GM06990 (cell line): ENCODE results near the gene ENOX2.
A peak's percentile ranks its signal among the peaks of the same experiment; 100 is the strongest.
"Not testable (repeated sequence)": the region's sequence is repeated elsewhere in the genome, so short reads cannot be mapped to it uniquely, and the experiment has no call there.

Source experiments
- DNase-seq: peaks from one replicate; pipeline ENCODE4 v3.0.0-alpha.2; 2011; ENCODE audit not compliant: insufficient read length; ENCODE audit errors: extremely low read depth
- H3K27me3 ChIP-seq: replicated peaks from 2 replicates; pipeline ENCODE4 v1.6.0; 2011; ENCODE audit warnings: low read length; ENCODE audit not compliant: control insufficient read depth, insufficient read depth
- H3K36me3 ChIP-seq: 2 replicates; pipeline ENCODE4 v1.5.1; 2011; ENCODE audit warnings: low read length; ENCODE audit not compliant: control insufficient read depth, insufficient read depth
- H3K4me3 ChIP-seq: replicated peaks from 2 replicates; pipeline ENCODE4 v1.5.1; 2011; ENCODE audit warnings: low read depth, mild to moderate bottlenecking, control low read depth, low read length
- CTCF ChIP-seq: IDR thresholded peaks from 2 replicates; pipeline ENCODE4 v1.5.1; 2011; ENCODE audit warnings: low read length, control low read depth, mild to moderate bottlenecking, inconsistent platforms; ENCODE audit not compliant: insufficient read depth, poor library complexity, severe bottlenecking

Gene ENOX2

GRCh38 chrX:130902783-130903613 is at the start of gene ENOX2:
ENOX2 (minus strand) TSS chrX:130903209; CDS start chrX:130703216, 199,993 bp downstream.
- H3K27me3 ChIP-seq: no peaks in the 10 kb centered on the region
- no peaks in the 10 kb centered on the region; the same call in 1 of the 2 replicates for H3K36me3 ChIP-seq
- TF ChIP-seq CTCF: no peak
- peak within 1 kb of the TSS; percentile 74 for H3K4me3 ChIP-seq
- peak; percentile 88 for DNase-seq

- no peak overlapping the region for H3K4me3 ChIP-seq
- no peaks in the 10 kb centered on the region for H3K27me3 ChIP-seq
- no peak for TF ChIP-seq CTCF
- peak; percentile 9 for DNase-seq
- no peaks in the 10 kb centered on the region for H3K36me3 ChIP-seq
Observed at GRCh38 chrX:130952266-130953043, 49.4 kb upstream of the ENOX2 start.

GRCh38 chrX:130944230-130944629 is 41.2 kb upstream of the ENOX2 start:
- no peak for DNase-seq

GRCh38 chrX:130937101-130937500 is 34.1 kb upstream of the ENOX2 start:
- TF ChIP-seq CTCF: no peak
- H3K27me3 ChIP-seq: no peaks in the 10 kb centered on the region
- H3K36me3 ChIP-seq: no peaks in the 10 kb centered on the region
- DNase-seq: no peak
- no peak overlapping the region for H3K4me3 ChIP-seq

More at GRCh38 chrX:130944230-130944629, 41.2 kb upstream of the ENOX2 start:
- no peak overlapping the region for H3K4me3 ChIP-seq
- no peaks in the 10 kb centered on the region for H3K27me3 ChIP-seq
- H3K36me3 ChIP-seq: no peaks in the 10 kb centered on the region
- TF ChIP-seq CTCF: no peak

GRCh38 chrX:130933358-130933757 is 30.3 kb upstream of the ENOX2 start:
- Histone ChIP-seq H3K36me3 (no peaks in the 10 kb centered on the region), H3K4me3 (no peak overlapping the region), H3K27me3 (no peaks in the 10 kb centered on the region)
- TF ChIP-seq CTCF: no peak
- DNase-seq: no peak

- not testable (repeated sequence) for H3K4me3 ChIP-seq, H3K36me3 ChIP-seq, H3K27me3 ChIP-seq, DNase-seq
Observed at GRCh38 chrX:130920405-130920804, 17.4 kb upstream of the ENOX2 start.

- not testable (repeated sequence) for H3K4me3 ChIP-seq, DNase-seq, H3K36me3 ChIP-seq, H3K27me3 ChIP-seq
Observed at GRCh38 chrX:130919676-130920075, 16.7 kb upstream of the ENOX2 start.

- not testable (repeated sequence) for H3K27me3 ChIP-seq, H3K4me3 ChIP-seq, H3K36me3 ChIP-seq, DNase-seq
Observed at GRCh38 chrX:130918498-130918897, 15.5 kb upstream of the ENOX2 start.
